Fibroblast of pulmonary artery (primary cell): Measurements from ENCODE around the gene ZNF358.

ENCODE experiments used
- DNase-seq: peaks from one replicate; pipeline ENCODE4 v3.0.0-alpha.2; 2010; ENCODE audit warnings: low read depth
- H3K4me3 ChIP-seq: replicated peaks from 2 replicates; pipeline ENCODE4 v1.5.1; 2011; ENCODE audit warnings: low read depth, mild to moderate bottlenecking, control low read depth, low read length, moderate library complexity
- TF ChIP-seq, protein P1 (sequence below): IDR thresholded peaks from 2 replicates; pipeline ENCODE4 v1.5.1; 2011; ENCODE audit warnings: mild to moderate bottlenecking, control low read depth, low read length, inconsistent platforms; ENCODE audit errors: missing control alignments

ZNF358 gene

DNA sequence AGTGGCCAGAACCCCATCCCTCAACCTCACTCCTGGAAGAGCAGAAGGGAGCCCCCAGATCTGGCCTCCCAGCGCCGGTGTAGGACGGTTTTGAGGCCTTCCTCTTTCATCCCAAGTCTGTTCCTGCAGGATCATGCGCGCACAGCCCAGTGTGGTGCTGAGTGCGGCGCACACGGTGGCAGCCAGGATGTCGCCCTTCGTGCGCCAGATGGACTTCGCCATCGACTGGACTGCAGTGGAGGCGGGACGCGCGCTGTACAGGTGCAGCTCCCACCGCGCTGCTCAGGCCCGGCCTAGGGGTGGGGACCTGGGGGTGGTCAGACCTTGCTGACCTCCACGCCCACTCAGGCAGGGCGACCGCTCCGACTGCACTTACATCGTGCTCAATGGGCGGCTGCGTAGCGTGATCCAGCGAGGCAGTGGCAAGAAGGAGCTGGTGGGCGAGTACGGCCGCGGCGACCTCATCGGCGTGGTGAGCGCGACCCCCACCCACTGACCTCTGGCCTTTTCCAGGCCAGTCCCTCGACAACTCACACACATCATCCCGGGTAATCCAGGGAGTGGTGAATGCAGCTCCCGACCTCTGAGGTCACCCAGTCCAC, 34.4 kb downstream of the ZNF358 start:
- H3K4me3 ChIP-seq: no peak overlapping the region
- DNase-seq: no peak
- TF ChIP-seq, protein P1, sequence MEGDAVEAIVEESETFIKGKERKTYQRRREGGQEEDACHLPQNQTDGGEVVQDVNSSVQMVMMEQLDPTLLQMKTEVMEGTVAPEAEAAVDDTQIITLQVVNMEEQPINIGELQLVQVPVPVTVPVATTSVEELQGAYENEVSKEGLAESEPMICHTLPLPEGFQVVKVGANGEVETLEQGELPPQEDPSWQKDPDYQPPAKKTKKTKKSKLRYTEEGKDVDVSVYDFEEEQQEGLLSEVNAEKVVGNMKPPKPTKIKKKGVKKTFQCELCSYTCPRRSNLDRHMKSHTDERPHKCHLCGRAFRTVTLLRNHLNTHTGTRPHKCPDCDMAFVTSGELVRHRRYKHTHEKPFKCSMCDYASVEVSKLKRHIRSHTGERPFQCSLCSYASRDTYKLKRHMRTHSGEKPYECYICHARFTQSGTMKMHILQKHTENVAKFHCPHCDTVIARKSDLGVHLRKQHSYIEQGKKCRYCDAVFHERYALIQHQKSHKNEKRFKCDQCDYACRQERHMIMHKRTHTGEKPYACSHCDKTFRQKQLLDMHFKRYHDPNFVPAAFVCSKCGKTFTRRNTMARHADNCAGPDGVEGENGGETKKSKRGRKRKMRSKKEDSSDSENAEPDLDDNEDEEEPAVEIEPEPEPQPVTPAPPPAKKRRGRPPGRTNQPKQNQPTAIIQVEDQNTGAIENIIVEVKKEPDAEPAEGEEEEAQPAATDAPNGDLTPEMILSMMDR: no peak

DNA sequence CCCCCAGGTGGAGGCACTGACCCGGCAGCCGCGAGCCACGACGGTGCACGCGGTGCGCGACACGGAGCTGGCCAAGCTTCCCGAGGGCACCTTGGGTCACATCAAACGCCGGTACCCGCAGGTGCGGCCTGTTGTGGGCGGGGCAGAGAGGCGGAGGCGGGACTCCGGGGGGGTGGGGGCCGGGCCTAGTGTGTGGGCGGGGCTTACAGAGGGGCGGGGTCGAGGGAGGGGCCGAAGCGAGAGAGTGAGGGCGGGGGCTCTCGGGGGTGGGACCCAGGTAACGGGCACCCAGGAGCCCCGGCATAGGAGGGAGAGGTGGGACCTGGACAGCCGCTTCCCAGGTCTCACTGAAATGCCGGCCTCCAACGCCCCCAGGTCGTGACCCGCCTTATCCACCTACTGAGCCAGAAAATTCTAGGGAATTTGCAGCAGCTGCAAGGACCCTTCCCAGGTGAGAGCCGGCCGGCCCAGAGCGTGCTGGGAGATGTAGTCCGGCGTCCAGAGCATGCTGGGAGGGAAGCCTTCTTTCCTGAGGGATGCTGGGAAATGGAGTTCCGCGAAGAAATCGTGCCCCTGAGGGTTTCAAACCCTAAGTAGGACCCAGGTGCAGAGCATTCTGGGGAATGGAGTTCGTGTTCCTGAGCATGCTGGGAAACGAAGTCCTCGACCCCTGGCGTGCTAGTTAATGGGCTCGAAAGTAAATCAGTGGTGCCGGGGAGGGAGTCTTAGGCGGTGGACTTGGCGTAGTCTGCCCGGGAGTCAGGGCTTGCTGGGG, 35.3 kb downstream of the ZNF358 start:
- TF ChIP-seq, protein P1: no peak
- no peak overlapping the region for H3K4me3 ChIP-seq
- peak; percentile 52 for DNase-seq

DNA sequence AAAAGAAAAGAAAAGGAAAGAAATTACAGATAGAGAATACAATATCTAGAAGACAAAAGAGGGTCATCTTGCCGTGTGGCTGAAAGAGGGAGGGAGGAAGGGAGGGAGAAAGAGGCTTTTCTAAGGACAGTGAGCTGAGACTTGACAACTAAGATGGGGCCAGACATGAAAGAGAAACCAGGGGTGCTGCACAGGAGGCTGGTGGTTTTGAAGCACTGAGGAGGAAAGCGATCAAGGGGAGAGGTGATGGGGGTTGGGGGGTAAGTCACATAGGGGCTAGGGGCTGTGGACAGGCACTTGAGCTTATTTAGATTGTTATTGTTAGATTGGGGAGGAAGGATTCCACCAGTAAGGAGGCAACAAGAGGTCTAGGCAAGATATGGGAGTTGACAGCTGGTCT, 36.9 kb downstream of the ZNF358 start:
- DNase-seq: no peak

DNA sequence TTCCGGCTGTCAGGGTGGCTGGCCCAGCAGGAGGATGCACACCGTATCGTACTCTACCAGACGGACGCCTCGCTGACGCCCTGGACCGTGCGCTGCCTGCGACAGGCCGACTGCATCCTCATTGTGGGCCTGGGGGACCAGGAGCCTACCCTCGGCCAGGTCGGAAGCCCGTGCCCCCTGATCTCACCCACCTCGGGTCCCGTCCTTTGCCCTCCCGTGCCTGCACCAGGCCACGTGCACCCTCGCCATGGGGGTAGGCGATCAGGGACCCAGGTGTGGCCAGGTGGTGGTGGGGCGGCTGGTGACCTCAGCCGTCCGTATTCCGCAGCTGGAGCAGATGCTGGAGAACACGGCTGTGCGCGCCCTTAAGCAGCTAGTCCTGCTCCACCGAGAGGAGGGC, 38.7 kb downstream of the ZNF358 start:
- no peak overlapping the region for H3K4me3 ChIP-seq
- TF ChIP-seq, protein P1: no peak
- DNase-seq: no peak

More for the DNA sequence above, 36.9 kb downstream of the ZNF358 start:
- no peak overlapping the region for H3K4me3 ChIP-seq
- TF ChIP-seq, protein P1: no peak

DNA sequence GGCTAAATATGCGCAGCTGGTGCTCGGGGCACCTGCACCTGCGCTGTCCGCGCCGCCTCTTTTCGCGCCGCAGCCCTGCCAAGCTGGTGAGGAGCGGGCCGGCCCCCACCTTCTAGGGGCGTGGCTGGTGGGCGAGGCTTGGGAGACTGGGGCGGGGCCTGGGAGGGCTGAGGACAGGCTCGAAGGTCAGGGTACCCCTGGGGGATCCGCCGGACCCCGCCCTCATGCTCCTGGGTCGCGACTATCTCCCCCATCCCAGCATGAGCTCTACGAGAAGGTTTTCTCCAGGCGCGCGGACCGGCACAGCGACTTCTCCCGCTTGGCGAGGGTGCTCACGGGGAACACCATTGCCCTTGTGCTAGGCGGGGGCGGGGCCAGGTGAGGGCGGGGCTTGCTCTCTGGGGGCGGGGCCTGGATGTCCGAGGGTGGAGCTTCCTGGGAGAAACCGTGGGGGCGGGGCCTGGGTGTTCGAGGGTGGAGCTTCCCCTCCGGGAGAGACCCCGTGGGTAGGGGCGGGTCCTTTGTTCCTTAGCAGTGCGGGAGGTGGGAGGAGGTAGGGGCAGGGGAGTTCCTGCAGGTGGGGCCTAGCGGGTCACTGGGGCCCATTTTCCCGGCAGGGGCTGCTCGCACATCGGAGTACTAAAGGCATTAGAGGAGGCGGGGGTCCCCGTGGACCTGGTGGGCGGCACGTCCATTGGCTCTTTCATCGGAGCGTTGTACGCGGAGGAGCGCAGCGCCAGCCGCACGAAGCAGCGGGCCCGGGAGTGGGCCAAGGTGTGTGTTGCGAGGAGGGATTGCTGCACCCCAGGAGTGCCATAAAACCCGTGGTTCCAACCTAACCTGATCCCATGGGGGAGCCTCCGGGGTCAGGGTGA, 39.3 kb downstream of the ZNF358 start:
- no peak overlapping the region for H3K4me3 ChIP-seq
- TF ChIP-seq, protein P1: no peak
- no peak for DNase-seq

DNA sequence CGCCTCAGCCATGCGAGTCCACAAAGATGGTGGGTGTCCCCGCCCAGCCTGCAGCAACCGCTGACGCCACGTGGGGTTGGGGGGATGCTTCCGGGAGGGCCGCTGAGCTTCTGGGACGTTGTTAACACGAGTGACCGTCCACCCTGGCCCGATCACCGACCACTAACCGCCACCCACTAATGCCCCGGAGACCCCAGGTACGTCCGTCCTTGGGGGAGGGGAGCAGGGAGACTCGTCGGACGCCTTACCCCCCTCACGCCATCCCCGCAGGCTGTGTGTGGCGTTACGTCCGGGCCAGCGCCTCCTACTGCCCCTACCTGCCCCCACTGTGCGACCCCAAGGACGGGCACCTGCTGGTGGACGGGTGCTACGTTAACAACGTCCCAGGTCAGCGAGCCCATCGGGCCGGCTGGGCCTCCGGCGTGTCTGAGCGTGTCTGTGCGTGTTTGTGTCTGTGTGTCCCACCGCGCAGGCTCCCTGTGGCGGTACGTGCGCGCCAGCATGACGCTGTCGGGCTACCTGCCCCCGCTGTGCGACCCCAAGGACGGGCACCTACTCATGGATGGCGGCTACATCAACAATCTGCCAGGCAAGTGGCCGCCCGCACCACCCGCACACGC, 40.9 kb downstream of the ZNF358 start:
- H3K4me3 ChIP-seq: no peak overlapping the region
- TF ChIP-seq, protein P1: no peak
- no peak for DNase-seq
